Activated CD4-positive, alpha-beta T cell treated with anti-CD3 and anti-CD28 coated beads for 48 hours (primary cell): ENCODE data around the gene CDC7.

Experiments used
- DNase-seq: peaks from one replicate; pipeline ENCODE4 v3.0.0-alpha.2; 2020

Gene CDC7

DNA sequence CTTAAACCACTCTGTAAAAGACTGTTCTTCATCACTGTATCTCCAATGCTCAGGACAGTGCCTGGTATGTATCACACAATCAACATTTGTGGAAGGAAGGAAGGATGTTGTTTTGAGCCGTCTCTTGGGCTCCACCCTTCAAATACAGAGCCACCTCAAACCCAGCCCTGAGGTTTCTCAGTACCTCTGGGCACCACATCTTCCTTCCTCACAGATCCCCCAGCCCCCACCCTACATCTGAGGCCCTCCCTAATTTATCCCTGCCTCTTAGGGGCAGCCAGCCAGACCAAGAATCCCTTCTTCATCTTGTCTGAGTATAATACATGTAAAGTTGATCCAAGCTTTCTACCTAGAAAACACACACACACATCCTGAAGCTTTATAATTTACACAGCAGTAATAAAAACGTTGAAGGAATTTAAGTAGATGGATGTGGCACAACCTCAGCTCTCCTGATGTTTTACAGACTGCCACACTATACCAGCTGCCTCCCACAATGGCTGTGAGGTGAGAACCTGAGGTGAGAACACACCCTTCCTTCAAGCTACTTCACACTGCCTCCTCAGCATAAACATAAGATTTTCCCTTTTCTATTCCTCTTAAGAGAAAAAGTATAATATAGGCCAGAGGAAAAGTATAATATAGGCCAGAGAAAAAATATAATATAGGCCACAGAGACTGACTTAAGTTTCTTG, 48.5 kb downstream of the CDC7 start:
- DNase-seq: no peak

DNA sequence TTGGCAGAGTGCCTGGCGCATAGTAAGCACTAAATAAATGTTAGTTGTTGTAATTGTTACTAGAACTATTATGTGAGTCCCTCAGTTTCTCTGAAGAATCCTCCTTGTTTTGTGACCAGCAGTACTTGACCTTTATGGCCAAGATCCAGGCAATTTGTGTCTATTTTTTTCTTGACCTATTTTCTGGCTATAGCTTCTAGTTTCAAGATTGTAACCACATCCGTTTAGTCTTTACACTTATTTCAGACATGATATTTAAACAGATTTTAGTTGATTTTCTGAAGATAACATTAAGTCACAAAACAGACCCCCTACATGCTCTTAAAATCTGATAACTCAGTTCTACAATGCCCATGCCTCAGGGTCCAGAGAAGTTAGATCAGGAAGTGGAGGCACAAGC, 50.3 kb downstream of the CDC7 start:
- DNase-seq: no peak

DNA sequence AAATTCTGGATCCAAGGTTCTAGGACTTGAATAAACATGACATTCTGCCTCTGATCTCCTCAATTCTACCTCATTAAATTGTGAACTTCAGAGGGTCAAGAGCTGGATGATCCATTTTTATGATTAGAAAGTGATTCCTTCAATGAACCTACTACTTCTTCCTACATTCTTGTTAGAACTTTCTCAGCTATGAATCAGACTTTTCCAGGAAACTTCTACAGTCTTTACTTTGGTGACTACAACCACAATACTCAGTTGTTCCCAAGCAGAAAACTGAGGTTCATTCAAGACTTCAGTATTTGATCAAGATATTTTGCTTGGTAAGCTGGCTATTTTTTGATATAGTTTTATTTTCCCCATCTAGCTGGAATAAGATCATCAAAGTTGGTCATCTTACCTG, 51.4 kb downstream of the CDC7 start:
- no peak for DNase-seq

DNA sequence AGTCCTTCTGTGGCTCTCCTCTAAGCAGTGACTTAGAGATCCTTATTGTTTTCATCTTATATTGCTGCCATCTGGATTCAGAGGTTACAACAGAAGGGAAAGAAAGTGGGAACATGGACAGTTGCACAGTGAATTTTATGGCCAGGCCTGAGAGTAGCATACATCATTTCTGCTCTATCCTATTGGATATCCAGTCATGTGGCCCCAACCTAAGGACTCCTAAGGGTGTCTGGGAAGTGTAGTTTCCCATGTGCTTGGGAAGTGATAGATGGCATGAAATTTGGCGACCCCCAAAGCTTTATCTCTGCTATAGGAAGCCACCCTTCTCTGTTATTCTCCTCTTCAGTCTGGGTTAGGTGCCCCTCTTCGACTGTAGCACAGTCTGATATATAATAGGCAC, 51.9 kb downstream of the CDC7 start:
- no peak for DNase-seq

DNA sequence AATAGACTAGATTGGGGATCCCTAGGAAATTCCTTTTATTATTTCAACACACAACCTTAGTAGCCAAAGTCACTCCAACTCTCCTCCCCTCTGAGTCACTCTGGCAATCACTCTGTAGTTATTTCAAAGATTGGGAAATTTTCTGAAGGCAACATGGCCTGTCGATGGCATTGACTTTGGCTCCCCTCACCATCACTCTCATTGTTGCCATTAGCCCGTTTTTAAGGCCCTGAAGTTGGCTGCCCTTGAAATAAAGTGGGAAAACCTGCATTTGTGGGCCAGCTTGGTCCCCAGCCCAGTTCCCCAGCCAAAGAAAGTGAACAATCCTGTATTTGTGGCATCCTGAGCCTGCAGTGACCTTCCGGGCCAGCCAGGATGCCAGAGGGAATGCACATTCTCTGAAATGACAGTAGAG, 52.5 kb downstream of the CDC7 start:
- DNase-seq: no peak

DNA sequence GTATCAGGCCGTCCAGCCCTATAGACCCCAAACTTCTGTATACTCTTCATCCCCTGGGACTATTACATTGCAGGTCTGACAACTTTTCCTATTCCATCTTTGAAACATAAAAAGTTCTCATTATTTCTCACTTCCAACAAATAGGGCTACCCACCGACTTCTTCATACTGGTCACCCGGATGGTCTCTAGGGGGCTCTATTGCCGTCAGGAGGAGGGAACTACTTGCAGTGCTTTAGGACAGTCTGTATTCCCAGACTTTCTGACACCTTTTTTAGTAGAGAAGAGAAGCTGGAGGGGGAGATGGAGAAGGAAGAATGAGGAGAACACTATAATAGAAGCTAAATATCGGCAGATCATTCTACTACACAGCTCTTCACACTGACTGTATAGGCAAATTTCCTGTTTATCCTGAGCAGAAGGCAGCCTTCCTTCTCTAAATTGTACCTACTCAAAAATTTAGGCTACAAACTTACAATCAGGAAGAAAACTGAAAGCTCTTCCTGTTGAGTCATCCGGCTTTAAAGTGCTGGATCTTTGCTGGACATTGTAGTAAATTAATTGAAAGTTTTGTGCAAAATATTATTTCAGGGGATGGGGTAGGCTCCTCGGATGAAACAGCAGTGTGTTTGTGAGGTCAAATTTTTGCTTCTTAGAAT, 54.6 kb downstream of the CDC7 start:
- DNase-seq: no peak

DNA sequence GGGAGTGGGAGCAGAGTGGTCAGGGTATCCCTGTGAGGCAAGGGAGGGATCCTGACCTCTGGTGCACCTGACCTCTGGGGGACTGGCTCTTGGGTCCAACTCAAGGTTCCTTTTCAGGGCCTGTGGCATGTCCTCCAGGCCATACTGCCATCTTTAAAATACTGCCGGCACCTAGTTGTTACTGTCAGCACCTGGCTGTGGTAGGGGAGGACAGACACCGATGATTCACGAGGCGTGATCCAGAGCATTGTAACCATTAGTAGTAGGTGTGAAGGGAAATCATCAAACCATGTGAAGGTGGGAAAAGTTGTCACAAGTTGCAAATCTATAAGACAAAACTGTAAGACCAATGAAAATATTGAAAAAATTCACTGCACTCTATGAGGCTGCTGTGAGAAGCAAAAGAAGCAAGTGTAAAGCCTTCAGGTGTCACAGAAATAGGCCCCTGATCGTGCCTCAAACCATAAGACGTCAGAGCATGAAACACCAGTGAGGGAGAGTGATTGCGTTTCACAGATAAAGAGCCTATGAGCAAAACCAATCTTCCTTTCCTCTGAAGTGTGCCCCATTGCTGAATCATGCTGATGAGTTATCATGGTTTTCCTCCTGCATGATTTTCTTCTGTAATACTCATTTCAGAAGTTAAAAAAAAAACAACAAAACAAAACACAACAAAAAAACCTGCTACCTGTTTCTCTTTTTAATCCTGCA, 55.3 kb downstream of the CDC7 start:
- peak; percentile 73 for DNase-seq

DNA sequence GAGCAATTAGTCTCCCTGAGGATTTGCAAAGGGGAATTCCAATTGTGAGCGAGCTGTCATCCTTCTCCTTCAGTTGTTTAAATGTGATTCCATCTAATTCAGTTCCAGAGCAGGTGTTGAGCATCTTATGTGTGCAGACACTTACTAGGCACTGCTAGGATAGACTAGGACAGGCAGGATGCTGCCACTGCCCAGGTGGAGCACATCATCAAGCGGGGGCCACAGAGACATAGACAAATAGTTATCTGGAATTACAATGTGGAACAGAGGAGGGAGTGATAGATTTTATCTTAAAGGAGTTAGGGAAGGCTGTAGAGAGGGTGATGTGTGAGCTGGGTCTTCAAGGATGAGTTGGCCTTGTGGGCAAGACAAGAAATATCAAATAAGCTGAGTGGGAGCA, 55.9 kb downstream of the CDC7 start:
- no peak for DNase-seq

DNA sequence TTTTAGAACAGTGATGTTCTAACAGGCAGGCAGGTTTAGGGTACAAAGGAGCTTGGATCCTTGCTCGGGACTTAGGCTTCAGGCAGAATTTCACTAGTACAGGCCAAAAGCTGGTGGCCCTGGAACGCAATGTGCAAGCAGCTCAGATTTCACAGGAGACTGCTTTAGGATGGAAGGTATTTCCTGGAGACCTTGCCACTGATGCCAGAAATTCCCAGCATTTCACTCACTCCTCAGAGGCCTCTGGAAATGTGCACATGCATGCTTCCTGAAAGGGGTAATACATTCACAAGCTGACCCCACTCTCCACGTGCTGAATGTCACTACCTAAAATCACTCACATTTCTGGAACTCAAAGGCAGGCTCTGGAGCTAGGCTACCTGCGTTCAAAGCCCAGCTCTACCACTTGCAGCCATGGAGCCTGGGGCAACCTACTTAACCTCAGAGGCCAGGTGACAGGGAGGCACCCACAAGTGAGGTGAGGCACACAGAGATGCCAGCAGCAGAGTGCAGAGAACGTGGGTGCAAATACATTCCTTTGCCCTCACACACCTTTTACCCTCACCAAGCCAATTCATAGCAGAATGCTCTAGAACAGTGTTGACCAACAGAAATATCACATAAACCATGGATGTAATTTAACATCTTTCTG, 56.5 kb downstream of the CDC7 start:
- no peak for DNase-seq

DNA sequence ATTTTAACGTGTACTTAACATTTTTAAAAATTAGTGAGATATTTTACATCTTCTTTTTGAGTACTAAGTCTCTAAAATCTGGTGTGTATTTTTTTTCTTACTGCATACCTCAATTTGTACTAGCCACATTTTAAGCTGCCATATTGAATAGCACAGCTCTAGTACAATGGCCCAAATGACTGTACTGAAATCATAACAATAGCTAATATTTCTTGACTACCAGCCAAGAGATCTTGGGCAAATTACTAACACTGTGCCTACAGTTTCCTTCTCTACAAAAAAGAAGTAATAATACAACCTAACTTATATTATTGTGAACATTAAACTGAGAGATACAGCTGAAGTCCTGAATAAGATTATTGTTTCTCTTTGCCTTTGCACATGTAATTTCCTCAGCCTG, 57.2 kb downstream of the CDC7 start:
- no peak for DNase-seq

DNA sequence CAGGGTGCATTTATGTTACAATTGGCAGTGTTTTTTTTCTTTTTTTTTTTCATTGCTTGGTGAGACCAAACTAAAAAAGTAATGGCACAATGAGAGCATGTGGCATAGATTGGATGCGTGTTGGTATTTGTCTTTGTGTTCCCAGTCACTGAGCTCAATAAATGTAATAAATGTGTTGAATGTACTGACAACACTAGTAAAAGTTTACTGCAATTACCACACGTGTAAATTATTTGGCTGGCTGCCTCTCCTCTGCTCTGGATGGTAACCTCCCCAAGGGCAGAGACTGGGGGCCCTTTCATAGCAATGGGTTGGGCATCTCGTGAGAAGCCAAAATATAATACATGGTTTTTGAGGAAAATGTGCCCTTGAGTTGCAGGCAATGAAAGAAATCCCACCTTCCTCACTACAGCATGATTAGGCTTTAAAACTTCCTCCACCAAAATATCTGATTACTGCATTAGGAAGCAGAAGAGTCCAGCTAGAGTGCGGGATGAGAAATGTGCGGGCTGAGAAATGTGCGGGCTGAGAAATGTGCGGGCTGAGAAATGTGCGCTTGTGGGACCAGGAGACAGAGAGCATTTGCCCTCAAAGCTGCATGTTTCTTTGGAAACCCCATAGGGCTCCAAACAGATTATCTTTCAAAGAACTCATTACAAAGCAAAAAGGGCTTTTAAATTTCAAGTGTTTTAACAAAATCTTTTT, 58.5 kb downstream of the CDC7 start:
- no peak for DNase-seq

DNA sequence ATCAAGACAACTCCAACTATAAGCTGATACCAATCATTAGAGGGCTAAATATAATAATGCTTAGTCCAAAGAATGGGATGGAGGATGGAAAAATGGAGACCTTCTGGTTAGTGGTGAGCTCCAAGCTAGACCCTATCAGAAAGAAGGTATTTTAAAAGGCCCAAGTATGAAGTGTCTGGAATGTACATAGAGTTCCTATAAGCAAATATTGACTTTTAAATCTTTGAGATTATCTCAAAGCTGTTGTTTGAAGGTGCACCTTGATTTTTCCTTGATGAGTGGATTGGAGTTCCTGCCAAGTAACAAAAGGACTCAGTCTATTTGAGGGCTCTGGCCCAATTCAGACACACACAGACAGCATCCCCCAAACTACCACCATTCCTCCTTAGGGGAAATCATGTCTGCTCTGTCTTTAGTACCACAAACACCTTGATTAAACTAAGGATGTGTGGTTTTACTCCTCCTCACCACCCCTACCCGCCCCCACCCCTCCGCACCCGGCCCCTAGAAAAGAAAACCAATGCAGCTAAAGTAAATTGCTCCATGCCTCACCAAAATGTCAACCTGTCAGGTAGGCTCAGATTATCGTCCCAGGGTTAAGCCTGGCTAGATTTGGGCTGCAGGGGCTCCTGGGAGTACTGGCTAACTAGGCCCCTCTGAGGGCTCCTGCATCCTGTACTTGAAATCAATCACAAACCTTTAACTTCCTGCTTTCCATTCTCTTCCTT, 59.4 kb downstream of the CDC7 start:
- no peak for DNase-seq

DNA sequence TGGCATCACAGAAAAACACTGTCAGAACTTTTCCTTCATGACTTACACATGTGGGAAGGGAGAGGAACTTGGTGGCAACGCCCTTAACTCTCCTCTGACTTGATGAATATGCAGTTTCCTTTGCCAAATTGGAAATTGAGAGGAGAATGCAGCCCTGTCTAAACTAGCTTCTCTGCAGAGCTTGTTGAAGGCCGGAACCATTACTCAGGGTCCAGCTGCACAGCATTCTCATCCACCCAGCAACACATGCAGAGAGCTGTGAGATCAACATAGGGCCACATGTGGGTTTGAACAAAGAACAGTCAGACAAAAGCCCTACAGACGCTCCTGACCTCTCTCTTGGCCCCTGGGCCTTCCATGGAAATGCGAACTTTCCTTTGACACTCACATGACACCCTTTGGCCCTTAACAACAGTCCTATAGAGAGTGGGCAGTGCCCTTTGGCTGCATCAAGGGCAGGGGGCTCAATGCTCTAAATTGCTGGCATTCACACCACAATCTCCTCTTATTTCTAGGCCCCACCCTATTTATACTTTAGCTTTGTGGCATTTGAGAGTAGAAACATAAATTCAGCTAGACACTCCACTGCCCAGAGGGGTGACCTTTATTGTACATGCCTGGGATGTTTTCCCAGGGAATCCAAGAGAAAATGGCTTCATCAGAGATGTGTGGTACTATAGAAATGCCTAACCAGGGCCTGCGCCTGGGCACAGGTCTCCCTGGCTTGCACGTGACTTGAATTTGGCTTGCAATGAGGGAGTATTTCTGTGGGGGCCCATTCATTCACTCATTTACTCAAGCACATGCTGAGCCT, 64.4 kb downstream of the CDC7 start:
- no peak for DNase-seq

DNA sequence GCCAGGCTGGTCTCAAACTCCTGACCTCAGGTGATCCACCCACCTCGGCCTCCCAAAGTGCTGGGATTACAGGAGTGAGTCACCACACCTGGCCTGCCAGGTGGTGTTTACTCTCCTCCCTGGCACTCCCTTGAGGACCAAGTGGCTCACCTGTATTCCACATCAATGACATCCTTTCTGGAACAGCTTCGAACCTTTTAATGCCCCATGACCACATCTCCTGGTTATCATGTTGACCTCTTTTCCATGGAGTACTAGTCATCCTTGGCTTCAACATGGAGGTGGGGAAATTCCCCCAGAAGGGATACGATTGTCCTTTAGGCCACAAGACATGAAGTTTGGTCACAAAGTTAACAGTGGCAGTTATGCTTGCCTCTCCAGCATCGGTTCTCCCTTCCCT, 66.9 kb downstream of the CDC7 start:
- no peak for DNase-seq

DNA sequence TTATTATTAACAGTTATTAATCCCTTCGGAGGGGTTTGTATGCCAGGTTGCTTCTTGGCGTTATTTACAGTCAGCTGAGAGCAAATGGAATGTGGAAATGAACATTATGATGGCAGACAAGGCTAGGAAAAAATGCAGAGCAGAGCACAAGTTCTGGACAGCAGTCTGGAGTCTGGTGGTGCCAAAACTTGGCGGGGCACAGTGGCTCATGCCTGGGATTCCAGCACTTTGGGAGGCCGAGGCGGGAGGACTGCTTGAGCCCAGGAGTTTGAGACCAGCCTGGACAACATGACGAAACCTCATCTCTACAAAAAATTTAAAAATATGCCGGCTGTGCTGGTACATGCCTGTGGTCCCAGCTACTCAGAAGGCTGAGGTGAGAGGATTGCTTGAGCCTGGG, 67.6 kb downstream of the CDC7 start:
- DNase-seq: no peak

DNA sequence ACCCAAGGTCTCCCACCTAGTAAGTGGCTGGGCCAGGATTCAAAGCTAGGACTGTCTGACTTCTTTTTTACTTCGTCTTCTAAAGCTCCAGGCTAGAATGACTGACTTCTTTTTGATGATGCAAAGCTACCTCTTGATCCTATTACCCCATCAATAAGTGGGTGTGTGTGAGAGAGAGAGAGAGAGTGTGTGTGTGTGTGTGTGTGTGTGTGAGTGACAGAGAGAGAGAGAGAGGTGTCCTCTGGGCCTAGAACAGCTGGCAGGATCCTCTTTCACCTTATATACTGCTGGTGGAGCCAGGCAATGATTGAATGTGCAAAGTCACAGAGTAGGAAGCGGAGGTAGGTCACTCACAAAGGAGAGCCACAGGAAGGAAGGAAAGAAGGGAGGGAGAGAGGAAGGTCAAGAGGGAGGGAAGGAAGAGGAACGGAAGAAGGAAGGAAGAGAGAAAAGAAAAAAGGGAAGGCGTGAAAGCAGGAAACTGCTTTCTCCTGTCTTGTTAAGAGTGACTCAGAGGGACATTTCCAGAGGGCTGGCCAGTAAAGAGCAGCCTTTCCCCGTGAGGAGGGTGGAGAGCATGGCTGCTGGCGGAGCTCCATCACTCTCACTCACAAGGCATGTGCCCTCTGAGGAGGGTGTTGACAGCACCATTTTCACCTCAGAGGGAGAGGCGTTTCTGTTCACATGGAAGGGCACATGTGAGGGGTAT, 68.9 kb downstream of the CDC7 start:
- DNase-seq: no peak

DNA sequence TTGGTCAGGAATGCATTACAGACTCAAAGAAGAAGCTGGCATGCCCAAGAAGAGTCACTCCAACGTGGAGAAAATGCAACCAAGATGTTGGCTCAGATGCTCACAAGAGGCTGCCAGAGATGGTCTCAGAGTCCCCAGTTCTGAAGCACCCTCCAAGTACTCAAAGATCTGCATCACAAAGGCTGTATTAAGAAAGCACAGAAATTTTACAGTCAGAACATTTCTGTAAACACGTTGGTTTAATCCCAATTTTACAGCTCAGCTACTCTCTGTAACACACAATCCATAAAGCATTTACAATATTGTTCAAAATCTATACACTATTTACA, 69.4 kb downstream of the CDC7 start:
- no peak for DNase-seq

DNA sequence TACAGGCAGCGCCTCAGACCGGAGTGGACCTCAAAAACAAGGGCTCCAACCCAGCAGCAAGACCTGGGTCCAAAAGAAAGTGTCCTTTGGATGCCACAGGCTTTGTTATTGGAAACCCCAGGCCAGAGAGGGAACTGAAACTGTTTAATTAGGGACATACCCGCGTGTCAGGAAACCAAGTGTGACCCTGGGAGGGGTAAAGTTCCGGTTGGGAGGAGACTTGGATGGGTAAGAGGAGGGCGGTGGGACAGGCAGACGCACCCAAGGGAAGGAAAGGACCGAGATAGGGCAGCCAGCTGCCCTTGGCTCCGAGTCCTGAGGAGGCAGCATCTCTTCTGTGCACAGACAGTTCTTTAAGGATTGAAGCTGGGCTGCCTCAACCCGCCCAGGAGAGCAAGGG, 71.4 kb downstream of the CDC7 start:
- no peak for DNase-seq
